Measurements from ENCODE around the gene TOR1AIP2. TPM values are rescaled to one million over a fixed set of nuclear protein-coding genes. Genes with fewer than 3 reads are reported as not detected.
"Not testable (repeated sequence)": the region's sequence is repeated elsewhere in the genome, so short reads cannot be mapped to it uniquely, and the experiment has no call there.

The TOR1AIP2 gene
- total RNA-seq, 1 donor, result 141 TPM

GRCh38 chr1:179867493-179868330, 9.9 kb downstream of the TOR1AIP2 start:
- DNase-seq (ENCODE audit: low read depth), result peak; percentile 58
- peak; percentile 76 for TF ChIP-seq CTCF (IDR thresholded peaks at IDR 0.05; ENCODE audit: insufficient read depth, low read length)
- H3K4me3 ChIP-seq (ENCODE audit: low read depth, low read length), result no peak overlapping the region

- DNase-seq (ENCODE audit: low read depth), result no peak
- no peak overlapping the region for H3K4me3 ChIP-seq (ENCODE audit: low read depth, low read length)
- TF ChIP-seq CTCF (IDR thresholded peaks at IDR 0.05; ENCODE audit: insufficient read depth, low read length), result no peak
Observed at GRCh38 chr1:179866616-179867015, 11.0 kb downstream of the TOR1AIP2 start.

- no peak overlapping the region for H3K4me3 ChIP-seq (ENCODE audit: low read depth, low read length)
- no peak for TF ChIP-seq CTCF (IDR thresholded peaks at IDR 0.05; ENCODE audit: insufficient read depth, low read length)
- no peak for DNase-seq (ENCODE audit: low read depth)
Observed at GRCh38 chr1:179865377-179865776, 12.2 kb downstream of the TOR1AIP2 start.

GRCh38 chr1:179860652-179861051, 17.0 kb downstream of the TOR1AIP2 start:
- no peak for DNase-seq (ENCODE audit: low read depth)
- H3K4me3 ChIP-seq (ENCODE audit: low read depth, low read length), result no peak overlapping the region
- no peak for TF ChIP-seq CTCF (IDR thresholded peaks at IDR 0.05; ENCODE audit: insufficient read depth, low read length)

- no peak for DNase-seq (ENCODE audit: low read depth)
- no peak overlapping the region for H3K4me3 ChIP-seq (ENCODE audit: low read depth, low read length)
- no peak for TF ChIP-seq CTCF (IDR thresholded peaks at IDR 0.05; ENCODE audit: insufficient read depth, low read length)
Observed at GRCh38 chr1:179857009-179857408, 20.6 kb downstream of the TOR1AIP2 start.

- no peak for TF ChIP-seq CTCF (IDR thresholded peaks at IDR 0.05; ENCODE audit: insufficient read depth, low read length)
- no peak for DNase-seq (ENCODE audit: low read depth)
- no peak overlapping the region for H3K4me3 ChIP-seq (ENCODE audit: low read depth, low read length)
Observed at GRCh38 chr1:179856296-179856695, 21.3 kb downstream of the TOR1AIP2 start.

GRCh38 chr1:179855831-179856230, 21.8 kb downstream of the TOR1AIP2 start:
- not testable (repeated sequence) for H3K4me3 ChIP-seq (ENCODE audit: low read depth, low read length); DNase-seq (ENCODE audit: low read depth)
